ENCODE data around the gene DDB1.

DNA sequence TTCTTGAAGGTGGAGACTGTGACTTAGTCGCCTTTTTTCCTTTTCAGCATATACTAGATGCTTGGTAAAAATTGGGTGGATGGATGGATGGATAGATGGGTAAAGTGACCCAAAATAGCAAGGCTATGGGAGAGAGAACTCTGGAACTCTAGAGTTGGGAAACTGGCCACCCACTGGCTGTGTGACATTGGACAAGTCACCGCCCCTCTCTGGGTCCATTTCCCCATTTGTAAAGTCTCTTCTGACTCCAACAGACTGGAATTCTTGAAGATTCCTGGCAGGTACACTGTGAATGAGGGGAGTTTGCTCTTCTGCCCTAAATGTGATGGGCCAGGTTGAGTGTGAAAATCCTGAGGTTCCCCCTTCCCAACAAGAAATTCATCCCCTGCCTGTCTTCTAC is 8.1 kb upstream of the DDB1 start:
- TF ChIP-seq EZH2 (IDR thresholded peaks at IDR 0.05; ENCODE audit: borderline replicate concordance, insufficient read depth, low read length, poor library complexity, severe bottlenecking) (no peak), CTCF (IDR thresholded peaks at IDR 0.05; ENCODE audit: poor library complexity, severe bottlenecking) (no peak), RAD21 (conservative IDR thresholded peaks at IDR 0.05) (no peak), EP300 (conservative IDR thresholded peaks at IDR 0.05; ENCODE audit: poor library complexity, severe bottlenecking) (no peak), SMC3 (conservative IDR thresholded peaks at IDR 0.05; ENCODE audit: poor library complexity) (no peak), POLR2AphosphoS5 (IDR thresholded peaks at IDR 0.05) (no peak), TAF1 (IDR thresholded peaks at IDR 0.05; ENCODE audit: low read depth) (no peak), MXI1 (conservative IDR thresholded peaks at IDR 0.05; ENCODE audit: poor library complexity, severe bottlenecking) (no peak)

Data from neural cell (in vitro differentiated cells).